HL-60 (cell line): ENCODE results near the gene CASP8AP2.

Experiments
- DNase-seq, 2 experiments: peaks; one replicate each; pipeline ENCODE4 v3.0.0-alpha.2; 2010 to 2020; ENCODE audit warnings: low read depth in 1 of 2, low spot score in 1 of 2
- H3K27ac ChIP-seq: fragments of 250-450 bp; sonication (Bioruptor Pico); replicated peaks from 2 replicates; pipeline ENCODE4 v1.5.1; 2020; ENCODE audit warnings: mild to moderate bottlenecking, moderate library complexity
- H3K27me3 ChIP-seq: fragments of 250-450 bp; sonication (Bioruptor Pico); 2 replicates; pipeline ENCODE4 v1.5.1; 2021; ENCODE audit warnings: mild to moderate bottlenecking, moderate library complexity; ENCODE audit not compliant: insufficient read depth, poor library complexity, severe bottlenecking
- H3K4me3 ChIP-seq: replicated peaks from 2 replicates; pipeline ENCODE4 v1.5.1; 2011; ENCODE audit warnings: mild to moderate bottlenecking, control low read depth, low read length; ENCODE audit not compliant: insufficient read depth
- CTCF ChIP-seq: IDR thresholded peaks from one replicate; pipeline ENCODE4 v1.5.1; 2011; ENCODE audit warnings: low read length, control low read depth, inconsistent platforms; ENCODE audit not compliant: insufficient read depth
- GABPA ChIP-seq: IDR thresholded peaks from 2 replicates; pipeline ENCODE4 v1.6.1; 2012; ENCODE audit warnings: low read depth
- POLR2AphosphoS5 ChIP-seq: IDR thresholded peaks from 2 replicates; pipeline ENCODE4 v1.6.1; 2012; ENCODE audit warnings: low read depth
- REST ChIP-seq: IDR thresholded peaks from 2 replicates; pipeline ENCODE4 v1.6.1; 2012; ENCODE audit warnings: low read depth; ENCODE audit not compliant: insufficient replicate concordance
- SPI1 ChIP-seq: IDR thresholded peaks from 2 replicates; pipeline ENCODE4 v1.6.1; 2012; ENCODE audit warnings: low read depth, mild to moderate bottlenecking, borderline replicate concordance

Gene CASP8AP2

GRCh38 chr6:89858041-89858440, 28.4 kb downstream of the CASP8AP2 start:
- no peak for DNase-seq
- Histone ChIP-seq H3K4me3 (no peak overlapping the region), H3K27me3 (no peaks in the 10 kb centered on the region), H3K27ac (no peak overlapping the region)
- no peak for TF ChIP-seq GABPA
- no peak for TF ChIP-seq POLR2AphosphoS5
- no peak for TF ChIP-seq SPI1
- no peak for TF ChIP-seq REST
- TF ChIP-seq CTCF = no peak

- Histone ChIP-seq H3K27me3 (no peaks in the 10 kb centered on the region), H3K4me3 (no peak overlapping the region), H3K27ac (no peak overlapping the region)
- TF ChIP-seq GABPA (no peak), SPI1 (no peak), POLR2AphosphoS5 (no peak), REST (no peak), CTCF (no peak)
- no peak for DNase-seq
Measured at GRCh38 chr6:89859744-89860143, 30.1 kb downstream of the CASP8AP2 start.

- DNase-seq = no peak
- Histone ChIP-seq H3K4me3 (no peak overlapping the region), H3K27ac (no peak overlapping the region), H3K27me3 (no peaks in the 10 kb centered on the region)
- TF ChIP-seq SPI1 = no peak
- no peak for TF ChIP-seq CTCF
- no peak for TF ChIP-seq REST
- TF ChIP-seq GABPA = no peak
- no peak for TF ChIP-seq POLR2AphosphoS5
Measured at GRCh38 chr6:89862273-89862672, 32.6 kb downstream of the CASP8AP2 start.
